ENCODE results near the gene GGT5. TPM values are rescaled to one million over a fixed set of nuclear protein-coding genes. Genes with fewer than 3 reads are reported as not detected.
"Not testable (repeated sequence)": the region's sequence is repeated elsewhere in the genome, so short reads cannot be mapped to it uniquely, and the experiment has no call there.

The GGT5 gene
- total RNA-seq: 19.8 TPM
- long read RNA-seq, transcript GGT5-202 (12 exons, 2,494 nt): major isoform, 21 of 57 reads
- long read RNA-seq, transcript GGT5-201 (11 exons, 2,334 nt): minor isoform, 5 of 57 reads
- long read RNA-seq, partial matches to known transcripts: 8 of 57 reads
- long read RNA-seq, other reads (novel, unspliced or antisense): 20 of 57 reads

GRCh38 chr22:24245030-24245431 lies at the start of gene GGT5:
TSS of gene GGT5 (minus strand) at chr22:24245082. CDS start at chr22:24244725, 357 bp downstream.
- ATAC-seq: peak; percentile 30
- intact Hi-C loops (cut with micrococcal nuclease): not testable (repeated sequence)
- peak; percentile 78 for DNase-seq

GRCh38 chr22:24292202-24292830 lies 47.4 kb upstream of the GGT5 start:
- intact Hi-C loops (cut with micrococcal nuclease); DNase-seq; ATAC-seq: not testable (repeated sequence)

GRCh38 chr22:24291515-24292201 lies 46.8 kb upstream of the GGT5 start:
- intact Hi-C loops (cut with micrococcal nuclease): no loop called here
- ATAC-seq (no peak), DNase-seq (no peak)

- intact Hi-C loops (cut with micrococcal nuclease): no loop called here
- no peak for ATAC-seq
- DNase-seq: no peak
Observed at GRCh38 chr22:24290459-24290858, 45.6 kb upstream of the GGT5 start.

- ATAC-seq: peak; percentile 8
- intact Hi-C loops (cut with micrococcal nuclease): no loop called here
- DNase-seq: no peak
Observed at GRCh38 chr22:24289741-24290163, 44.9 kb upstream of the GGT5 start.

- intact Hi-C loops (cut with micrococcal nuclease): no loop called here
- ATAC-seq: peak; percentile 65
- DNase-seq: no peak
Observed at GRCh38 chr22:24289114-24289513, 44.2 kb upstream of the GGT5 start.

- ATAC-seq: peak; percentile 2
- intact Hi-C loops (cut with micrococcal nuclease); DNase-seq: not testable (repeated sequence)
Observed at GRCh38 chr22:24287801-24288200, 42.9 kb upstream of the GGT5 start.

GRCh38 chr22:24287212-24287611 lies 42.3 kb upstream of the GGT5 start:
- intact Hi-C loops (cut with micrococcal nuclease); DNase-seq: not testable (repeated sequence)
- peak; percentile 57 for ATAC-seq

- DNase-seq (no peak), ATAC-seq (peak; percentile 39)
- intact Hi-C loops (cut with micrococcal nuclease): no loop called here
Observed at GRCh38 chr22:24285245-24285644, 40.4 kb upstream of the GGT5 start.

- intact Hi-C loops (cut with micrococcal nuclease): no loop called here
- ATAC-seq (no peak), DNase-seq (no peak)
Observed at GRCh38 chr22:24284747-24285203, 39.9 kb upstream of the GGT5 start.

GRCh38 chr22:24282401-24282800 lies 37.5 kb upstream of the GGT5 start:
- DNase-seq (no peak), ATAC-seq (no peak)
- intact Hi-C loops (cut with micrococcal nuclease): no loop called here

GRCh38 chr22:24280363-24280762 lies 35.5 kb upstream of the GGT5 start:
- DNase-seq; ATAC-seq; intact Hi-C loops (cut with micrococcal nuclease): not testable (repeated sequence)

- intact Hi-C loops (cut with micrococcal nuclease); ATAC-seq; DNase-seq: not testable (repeated sequence)
Observed at GRCh38 chr22:24274696-24275405, 30.0 kb upstream of the GGT5 start.

GRCh38 chr22:24273906-24274305 lies 29.0 kb upstream of the GGT5 start:
- ATAC-seq; DNase-seq; intact Hi-C loops (cut with micrococcal nuclease): not testable (repeated sequence)

GRCh38 chr22:24273031-24273430 lies 28.1 kb upstream of the GGT5 start:
- ATAC-seq; intact Hi-C loops (cut with micrococcal nuclease); DNase-seq: not testable (repeated sequence)

- ATAC-seq (no peak), DNase-seq (peak; percentile 46)
- intact Hi-C loops (cut with micrococcal nuclease): no loop called here
Observed at GRCh38 chr22:24271386-24271854, 26.5 kb upstream of the GGT5 start.

GRCh38 chr22:24270556-24271385 lies 25.9 kb upstream of the GGT5 start, which contains the start of gene SPECC1L:
TSS of gene SPECC1L (plus strand) at chr22:24270831. CDS start at chr22:24302232, 31,401 bp downstream.
- intact Hi-C loops (cut with micrococcal nuclease): no loop called here
- DNase-seq: peak; percentile 97
- peak; percentile 97 for ATAC-seq

GRCh38 chr22:24266495-24266894 lies 21.6 kb upstream of the GGT5 start:
- intact Hi-C loops (cut with micrococcal nuclease); DNase-seq; ATAC-seq: not testable (repeated sequence)

Measured in left ventricle myocardium superior (tissue), 1 donor.